HCT116 (cell line): ENCODE measurements around the gene COL28A1. TPM values are rescaled to one million over a fixed set of nuclear protein-coding genes. Genes with fewer than 3 reads are reported as not detected.

Source experiments
- ATAC-seq: fragments of 200-7000 bp; cut with Tn5 transposase; 2 replicates; pipeline ENCODE4 v1.9.1; 2020; ENCODE audit warnings: mild to moderate bottlenecking, moderate library complexity
- BruUV-seq: library from RNA; stranded (reverse); fragments of 400-500 nt; replicated peaks from 2 replicates; lab custom pipeline; 2021; lab: Mats Ljungman, UMichigan
- CTCF ChIA-PET: fragments of 300-600 bp; sonication (Branson Sonifier 250); formaldehyde crosslinking; loops from one replicate; lab custom pipeline; 2021; ENCODE audit warnings: antibody characterized with exemption; lab: Charles Lee
- POLR2A ChIA-PET: fragments of 300-600, 350-600 bp; sonication (Branson Sonifier 250); formaldehyde crosslinking; loops from one replicate; lab custom pipeline; 2021; ENCODE audit warnings: antibody characterized with exemption; lab: Charles Lee
- RAD21 ChIA-PET, 2 experiments: fragments of 300-600 bp; sonication (Branson Sonifier 250); formaldehyde crosslinking; loops; one replicate each; lab custom pipeline; 2023; ENCODE audit warnings: low total read pairs in 2 of 2; ENCODE audit not compliant: uncharacterized antibody in 2 of 2, unreplicated experiment in 2 of 2, low non-redundant PET in 1 of 2; lab: Charles Lee
- DNase-seq: peaks from one replicate; pipeline ENCODE4 v3.0.0-alpha.2; 2010; ENCODE audit warnings: low read depth, low spot score
- H2AFZ ChIP-seq: fragments of 200-600 bp; shearing (Covaris generic), sonication (generic); 2 replicates; pipeline ENCODE4 v1.6.1; 2017; ENCODE audit warnings: low read depth, mixed run types, mixed read lengths, antibody characterized with exemption, low read length; ENCODE audit not compliant: poor library complexity, severe bottlenecking
- H3K27ac ChIP-seq: 2 replicates; pipeline ENCODE4 v1.5.1; 2012; ENCODE audit warnings: low read depth, low read length
- H3K27me3 ChIP-seq: fragments of 200-600 bp; sonication (generic); 2 replicates; pipeline ENCODE4 v1.6.1; 2016; ENCODE audit warnings: mixed run types, low read length, mixed read lengths; ENCODE audit not compliant: insufficient read depth
- H3K36me3 ChIP-seq, 2 experiments: fragments of 200-500 bp in 1 of 2; fragments of 200-600 bp in 1 of 2; sonication (Bioruptor generic) in 1 of 2; sonication (generic) in 1 of 2; 2 replicates each; pipeline versions ENCODE4 v1.5.1 to v1.6.1; 2014 to 2016; ENCODE audit warnings: low read length in 2 of 2, inconsistent platforms in 1 of 2, mixed read lengths in 1 of 2, mixed run types in 1 of 2; ENCODE audit not compliant: insufficient read depth in 2 of 2, control insufficient read depth in 1 of 2
- H3K4me1 ChIP-seq, 2 experiments: fragments of 200-600 bp in 1 of 2; sonication (generic) in 1 of 2; 2 replicates each; pipeline versions ENCODE4 v1.5.1 to v1.6.1; 2012 to 2017; ENCODE audit warnings: low read length in 2 of 2, inconsistent platforms in 1 of 2, mild to moderate bottlenecking in 1 of 2, mixed read lengths in 1 of 2, mixed run types in 1 of 2, moderate library complexity in 1 of 2; ENCODE audit not compliant: insufficient read depth in 2 of 2, control insufficient read depth in 1 of 2
- H3K4me2 ChIP-seq: fragments of 200-600 bp; sonication (generic); 2 replicates; pipeline ENCODE4 v1.6.1; 2017; ENCODE audit warnings: mixed run types, low read length, mixed read lengths
- H3K4me3 ChIP-seq, 2 experiments: fragments of 200-600 bp in 1 of 2; sonication (generic) in 1 of 2; replicated peaks in 1 of 2; 2 replicates each; pipeline ENCODE4 v1.5.1; 2011 to 2016; ENCODE audit warnings: low read length in 2 of 2, control low read depth in 1 of 2, low read depth in 1 of 2, mild to moderate bottlenecking in 1 of 2, mixed read lengths in 1 of 2, mixed run types in 1 of 2
- H3K79me2 ChIP-seq: fragments of 200-600 bp; sonication (generic); 2 replicates; pipeline ENCODE4 v1.6.1; 2017; ENCODE audit warnings: mild to moderate bottlenecking, mixed run types, low read length, moderate library complexity, mixed read lengths; ENCODE audit not compliant: insufficient read depth
- H3K9ac ChIP-seq: fragments of 200-600 bp; sonication (generic); 2 replicates; pipeline ENCODE4 v1.6.1; 2016; ENCODE audit warnings: low read length, mixed read lengths
- H3K9me2 ChIP-seq: fragments of 200-600 bp; sonication (generic), shearing (Covaris generic); 2 replicates; pipeline ENCODE4 v1.6.1; 2017; ENCODE audit warnings: mixed run types, mild to moderate bottlenecking, moderate library complexity; ENCODE audit not compliant: insufficient read depth
- H3K9me3 ChIP-seq, 2 experiments: fragments of 200-500 bp in 1 of 2; fragments of 200-600 bp in 1 of 2; sonication (Bioruptor generic) in 1 of 2; sonication (generic) in 1 of 2; 2 replicates each; pipeline ENCODE4 v1.6.1; 2014 to 2017; ENCODE audit warnings: low read length in 2 of 2, mixed read lengths in 2 of 2, inconsistent platforms in 1 of 2, low read depth in 1 of 2, mild to moderate bottlenecking in 1 of 2, mixed run types in 1 of 2, moderate library complexity in 1 of 2; ENCODE audit not compliant: control insufficient read depth in 1 of 2, insufficient read depth in 1 of 2
- H4K20me1 ChIP-seq: fragments of 200-600 bp; sonication (generic), shearing (Covaris generic); 2 replicates; pipeline ENCODE4 v1.6.1; 2017; ENCODE audit warnings: mixed run types, mild to moderate bottlenecking, moderate library complexity; ENCODE audit not compliant: insufficient read depth
- ATF3 ChIP-seq: IDR thresholded peaks from 2 replicates; pipeline ENCODE4 v1.6.1; 2012
- CBX3 ChIP-seq: IDR thresholded peaks from 2 replicates; pipeline ENCODE4 v1.6.1; 2012; ENCODE audit warnings: low read depth
- CEBPB ChIP-seq: IDR thresholded peaks from 2 replicates; pipeline ENCODE4 v1.6.1; 2012; ENCODE audit warnings: low read depth
- EGR1 ChIP-seq: IDR thresholded peaks from 2 replicates; pipeline ENCODE4 v1.6.1; 2012; ENCODE audit warnings: low read depth
- EZH2phosphoT487 ChIP-seq: fragments of 200-600 bp; IDR thresholded peaks from 2 replicates; pipeline ENCODE4 v1.6.1; 2018; ENCODE audit warnings: antibody characterized with exemption, borderline replicate concordance
- JUND ChIP-seq: IDR thresholded peaks from 2 replicates; pipeline ENCODE4 v1.6.1; 2012
- MAX ChIP-seq: IDR thresholded peaks from 2 replicates; pipeline ENCODE4 v1.6.1; 2012
- SP1 ChIP-seq: IDR thresholded peaks from 2 replicates; pipeline ENCODE4 v1.6.1; 2012; ENCODE audit warnings: low read depth
- ZBTB33 ChIP-seq: IDR thresholded peaks from 2 replicates; pipeline ENCODE4 v1.6.1; 2011; ENCODE audit warnings: mild to moderate bottlenecking, low read length, moderate library complexity; ENCODE audit not compliant: insufficient replicate concordance; ENCODE audit errors: extremely low read depth
- ZFX ChIP-seq: fragments of 450-650 bp; IDR thresholded peaks from 2 replicates; pipeline ENCODE4 v1.6.1; 2017
- intact Hi-C: fragments of 100-400 bp; cut with micrococcal nuclease; formaldehyde crosslinking; loops from 2 replicates; pipeline ENCODE4 v1.10.0; 2022
- total RNA-seq: library from RNA; stranded (reverse); gene quantifications from one replicate; pipeline ENCODE4 v1.2.1, GENCODE V29; 2021; ENCODE audit not compliant: unreplicated experiment

The COL28A1 gene
- total RNA-seq, 1 experiment from 2014 or later = 0.12 TPM

- no peak for TF ChIP-seq EGR1
- TF ChIP-seq CEBPB = no peak
- no peak for TF ChIP-seq ZFX
- no peak for TF ChIP-seq EZH2phosphoT487
- no peak for TF ChIP-seq ZBTB33
- TF ChIP-seq CBX3 = no peak
- no peak for TF ChIP-seq SP1
- no peak overlapping the region for H3K27ac ChIP-seq
- CTCF ChIA-PET = no interaction called here
- ATAC-seq (no peak), DNase-seq (no peak)
- no peaks in the 10 kb centered on the region for H3K36me3 ChIP-seq
- BruUV-seq = no TSS peak
- no peak overlapping the region for H3K9ac ChIP-seq
- no peaks in the 10 kb centered on the region for H3K9me3 ChIP-seq
- no peaks in the 10 kb centered on the region for H4K20me1 ChIP-seq
- no peaks in the 10 kb centered on the region for H3K9me2 ChIP-seq
- H3K79me2 ChIP-seq = no peaks in the 10 kb centered on the region
- RAD21 ChIA-PET = no interaction called here
- no peaks in the 10 kb centered on the region for H3K27me3 ChIP-seq
- POLR2A ChIA-PET = no interaction called here
- intact Hi-C loops = loop anchor here (5.0 kb wide), 1 partner anchor 37 kb away; no protein-coding TSS in a partner anchor
- peaks cover 7 to 26% of the 10 kb centered on the region in 2 experiments for H3K4me1 ChIP-seq
- no peak overlapping the region for H2AFZ ChIP-seq
- no peak overlapping the region for H3K4me3 ChIP-seq
- no peak overlapping the region for H3K4me2 ChIP-seq
These were observed 46.1 kb downstream of the COL28A1 start for GRCh38 chr7:7489546-7489945.

- H3K27ac ChIP-seq = no peak overlapping the region
- H3K4me2 ChIP-seq = no peak overlapping the region
- no peak for DNase-seq
- H4K20me1 ChIP-seq = no peaks in the 10 kb centered on the region
- TF ChIP-seq JUND (no peak), ATF3 (no peak), CBX3 (no peak), MAX (no peak)
- TF ChIP-seq, all 23 proteins: peak for 0
- ChIA-PET POLR2A (no interaction called here), CTCF (no interaction called here), RAD21 (no interaction called here)
- peaks cover 0 to 1% of the 10 kb centered on the region in 2 experiments; a peak in 2 of 4 replicates for H3K4me1 ChIP-seq
- peaks cover 0 to 7% of the 10 kb centered on the region in 2 experiments; a peak in 1 of 4 replicates for H3K9me3 ChIP-seq
- no peaks in the 10 kb centered on the region for H3K36me3 ChIP-seq
- H3K27me3 ChIP-seq = no peaks in the 10 kb centered on the region
- H3K9ac ChIP-seq = no peak overlapping the region
- H2AFZ ChIP-seq = no peak overlapping the region
- H3K9me2 ChIP-seq = no peaks in the 10 kb centered on the region
- intact Hi-C loops = loop anchor here (5.0 kb wide), 1 partner anchor 34 kb away; no protein-coding TSS in a partner anchor
- H3K4me3 ChIP-seq = no peak overlapping the region
- BruUV-seq = no TSS peak
- no peak for ATAC-seq
- no peaks in the 10 kb centered on the region for H3K79me2 ChIP-seq
These were observed 49.3 kb downstream of the COL28A1 start for GRCh38 chr7:7486362-7486761.
